Testis (tissue), 3 donors: Measurements from ENCODE around the gene RGS3. TPM values are rescaled to one million over a fixed set of nuclear protein-coding genes. Genes with fewer than 3 reads are reported as not detected.
A peak's percentile ranks its signal among the peaks of the same experiment; 100 is the strongest.

ENCODE experiments used
- DNase-seq: peaks from one replicate; pipeline ENCODE4 v3.0.0-alpha.2; 2019
- H3K27ac ChIP-seq, 2 donors: fragments of 200-600 bp; sonication (generic); one replicate each; pipeline ENCODE4 v1.5.1; 2019
- H3K27me3 ChIP-seq: fragments of 200-600 bp; sonication (generic); one replicate; pipeline ENCODE4 v1.5.1; 2019
- H3K36me3 ChIP-seq: fragments of 200-600 bp; sonication (generic); one replicate; pipeline ENCODE4 v1.5.1; 2017; ENCODE audit warnings: low read depth; ENCODE audit errors: missing control alignments
- H3K4me1 ChIP-seq: fragments of 200-600 bp; sonication (generic); one replicate; pipeline ENCODE4 v1.5.1; 2019
- H3K4me3 ChIP-seq, 2 donors: fragments of 200-600 bp; sonication (generic); one replicate each; pipeline ENCODE4 v1.5.1; 2017 to 2019
- H3K9me3 ChIP-seq: fragments of 200-600 bp; sonication (generic); one replicate; pipeline ENCODE4 v1.5.1; 2017
- POLR2A ChIP-seq: fragments of 450-650 bp; IDR thresholded peaks from one replicate; pipeline ENCODE4 v1.6.1; 2017; ENCODE audit warnings: antibody characterized with exemption, mild to moderate bottlenecking, moderate library complexity
- WGBS, 2 donors: methylation state at CpG; one replicate each; pipeline ENCODE4 v1.1.5; 2018; 5-methylcytosine and 5-hydroxymethylcytosine counted together
- intact Hi-C: fragments of 100-400 bp; cut with DNase I; formaldehyde crosslinking; loops from one replicate; pipeline ENCODE4 v1.15.1; 2023; ENCODE audit warnings: low total_unique reads
- polyA plus RNA-seq: library from polyadenylated mRNA; stranded (reverse); fragments of 350-450 nt; fragmentation: Illumina TruSeq; extraction: RNeasy Lipid Tissue Mini Kit (QIAGEN cat#74804); gene quantifications from one replicate; pipeline ENCODE4 v1.2.3, GENCODE V29; 2014; ENCODE audit warnings: low read depth, low replicate concordance; ENCODE audit not compliant: insufficient read depth
- total RNA-seq, 2 donors: library from RNA; depleted of rRNA; stranded (reverse); fragments of >200 nt; gene quantifications; one replicate each; pipeline ENCODE4 v1.2.3, GENCODE V29; 2016
- TF ChIP-seq, protein P1 (sequence below), 3 experiments: fragments of 450-650 bp in 2 of 3; fragments of 200-600 bp in 1 of 3; sonication (generic) in 1 of 3; IDR thresholded peaks; one replicate each; pipeline ENCODE4 v1.5.1; 2016 to 2019; ENCODE audit warnings: antibody characterized with exemption in 3 of 3, mild to moderate bottlenecking in 2 of 3, moderate library complexity in 1 of 3

Gene RGS3
- total and polyA plus RNA-seq, 3 donors from 2014 or later = 84.8 to 125 (median 119) TPM

DNA sequence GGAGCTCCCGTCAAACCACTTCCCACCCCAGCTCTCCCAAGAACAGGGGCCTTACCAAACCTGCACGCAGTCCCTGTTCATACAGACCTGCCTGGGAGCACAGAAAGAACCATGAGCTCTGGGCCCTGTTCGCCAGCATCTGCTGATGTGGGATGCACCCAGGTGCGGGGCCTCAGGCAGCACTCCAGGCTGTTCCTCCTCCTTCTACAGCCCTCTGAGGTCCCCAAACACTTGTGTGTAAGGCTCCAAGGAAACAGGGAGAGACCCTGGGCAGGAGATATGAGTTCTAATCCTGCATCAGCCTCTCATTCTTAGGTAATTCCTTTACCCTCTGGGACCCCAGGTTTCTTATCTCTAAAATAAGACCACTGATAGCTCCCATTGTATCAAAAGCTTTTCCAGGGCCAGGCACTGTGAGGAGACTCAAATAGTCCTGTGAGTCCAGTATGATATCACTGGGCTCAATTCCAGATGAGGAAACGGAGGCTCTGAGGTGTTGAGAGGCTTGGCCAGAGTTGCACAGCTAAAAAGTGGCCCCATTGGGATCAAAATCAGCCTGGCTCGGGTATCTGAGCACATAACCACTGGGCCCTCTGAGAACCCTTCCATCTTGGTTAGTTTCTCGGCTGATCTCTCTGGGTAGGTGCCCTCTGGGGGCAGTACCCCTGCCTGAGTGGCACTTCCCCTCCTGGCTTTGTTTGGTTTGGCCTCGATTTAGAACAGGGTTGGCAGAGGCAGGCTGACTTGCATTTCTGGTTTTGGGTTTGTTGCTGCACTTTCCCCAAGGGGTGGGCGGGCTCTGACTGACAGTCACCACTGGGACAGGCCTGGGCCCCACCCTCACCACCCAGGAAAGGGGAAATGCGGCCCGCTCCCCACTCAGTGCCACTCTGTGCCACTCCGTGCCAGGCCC is 116.8 kb downstream of the RGS3 start:
- H3K4me1 ChIP-seq = peaks cover 52% of the 10 kb centered on the region
- no peaks in the 10 kb centered on the region for H3K36me3 ChIP-seq
- no peak overlapping the region for H3K4me3 ChIP-seq
- no peaks in the 10 kb centered on the region for H3K27me3 ChIP-seq
- H3K9me3 ChIP-seq = no peaks in the 10 kb centered on the region
- WGBS, 2 donors = 62 to 67% methylated on average over 4 to 12 of the region's 12 CpGs
- peak overlapping the region; percentile 50 to 51 for H3K27ac ChIP-seq
- intact Hi-C loops = no loop called here
- no peak for DNase-seq
- no peak for TF ChIP-seq POLR2A
- TF ChIP-seq, protein P1, sequence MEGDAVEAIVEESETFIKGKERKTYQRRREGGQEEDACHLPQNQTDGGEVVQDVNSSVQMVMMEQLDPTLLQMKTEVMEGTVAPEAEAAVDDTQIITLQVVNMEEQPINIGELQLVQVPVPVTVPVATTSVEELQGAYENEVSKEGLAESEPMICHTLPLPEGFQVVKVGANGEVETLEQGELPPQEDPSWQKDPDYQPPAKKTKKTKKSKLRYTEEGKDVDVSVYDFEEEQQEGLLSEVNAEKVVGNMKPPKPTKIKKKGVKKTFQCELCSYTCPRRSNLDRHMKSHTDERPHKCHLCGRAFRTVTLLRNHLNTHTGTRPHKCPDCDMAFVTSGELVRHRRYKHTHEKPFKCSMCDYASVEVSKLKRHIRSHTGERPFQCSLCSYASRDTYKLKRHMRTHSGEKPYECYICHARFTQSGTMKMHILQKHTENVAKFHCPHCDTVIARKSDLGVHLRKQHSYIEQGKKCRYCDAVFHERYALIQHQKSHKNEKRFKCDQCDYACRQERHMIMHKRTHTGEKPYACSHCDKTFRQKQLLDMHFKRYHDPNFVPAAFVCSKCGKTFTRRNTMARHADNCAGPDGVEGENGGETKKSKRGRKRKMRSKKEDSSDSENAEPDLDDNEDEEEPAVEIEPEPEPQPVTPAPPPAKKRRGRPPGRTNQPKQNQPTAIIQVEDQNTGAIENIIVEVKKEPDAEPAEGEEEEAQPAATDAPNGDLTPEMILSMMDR (IDR thresholded peaks at IDR 0.05) = no peak

DNA sequence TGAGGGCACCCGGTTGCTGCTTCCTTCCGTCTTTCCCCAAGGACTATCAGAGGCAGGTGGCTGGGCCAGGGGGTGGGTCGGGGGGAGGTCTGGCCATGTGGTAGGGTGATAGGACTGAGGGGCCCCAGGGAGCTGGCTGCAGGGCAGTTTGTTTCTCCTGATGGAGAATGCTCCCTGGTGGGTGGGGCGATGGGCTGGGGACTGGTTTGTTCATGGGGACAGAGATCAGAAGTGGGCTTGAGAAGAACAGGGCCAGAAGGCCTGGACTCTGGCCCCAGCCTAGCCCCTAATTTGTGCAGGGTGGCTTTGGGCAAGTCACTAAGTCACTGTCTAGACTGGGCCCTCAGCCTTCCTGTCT is 117.4 kb downstream of the RGS3 start:
- Histone ChIP-seq H3K27ac (peak overlapping the region; percentile 50 to 51), H3K4me3 (no peak overlapping the region), H3K4me1 (peaks cover 52% of the 10 kb centered on the region), H3K9me3 (no peaks in the 10 kb centered on the region), H3K36me3 (no peaks in the 10 kb centered on the region), H3K27me3 (no peaks in the 10 kb centered on the region)
- intact Hi-C loops = no loop called here
- WGBS, 2 donors = 67% methylated on average over 4 of the region's 4 CpGs; no CpG with 5 or more reads in 1 of the 2 donors
- TF ChIP-seq POLR2A = no peak
- TF ChIP-seq, protein P1 (IDR thresholded peaks at IDR 0.05) = no peak
- no peak for DNase-seq

DNA sequence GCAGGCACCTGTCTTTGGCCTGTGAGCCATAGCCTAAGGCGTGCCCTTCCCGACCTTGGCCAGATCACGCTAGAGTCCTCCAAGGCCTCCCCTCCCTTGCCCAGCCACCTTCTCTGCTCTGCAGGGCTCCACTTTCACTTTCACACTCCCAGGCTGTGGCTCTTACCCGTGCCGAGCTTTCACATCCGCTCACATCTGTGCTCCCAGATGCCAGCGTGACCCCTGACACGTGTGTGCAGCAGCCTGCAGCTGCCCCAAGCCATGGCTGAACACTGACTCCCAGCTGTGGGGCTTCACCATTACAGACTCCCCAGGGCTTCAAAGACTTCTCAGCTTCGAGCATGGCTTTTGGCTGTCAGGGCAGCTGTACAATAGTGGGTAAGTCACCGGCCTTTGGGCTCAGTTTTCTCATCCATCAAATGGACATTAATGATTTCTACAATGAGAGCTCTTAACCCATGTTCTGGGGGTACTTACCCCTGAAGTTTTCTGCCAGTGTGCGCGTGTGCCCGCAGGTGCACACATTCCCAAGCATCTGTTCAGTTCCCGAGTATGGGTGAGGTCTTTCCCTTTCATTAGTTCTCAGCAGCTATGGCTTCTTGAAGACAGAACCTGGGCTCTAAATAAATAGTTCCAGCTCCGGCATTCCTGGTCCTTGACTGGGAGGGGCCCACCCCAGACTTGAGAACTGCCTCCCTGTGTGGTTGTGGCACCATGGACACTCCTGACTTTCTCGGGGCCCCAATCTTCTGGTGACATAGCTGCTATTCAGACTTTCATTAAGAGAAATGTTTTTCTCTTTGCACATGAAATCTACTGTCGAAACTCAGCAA is 118.6 kb downstream of the RGS3 start:
- Histone ChIP-seq H3K4me1 (peaks cover 53% of the 10 kb centered on the region), H3K36me3 (no peaks in the 10 kb centered on the region), H3K4me3 (no peak overlapping the region), H3K27ac (peak overlapping the region; percentile 50 to 57), H3K9me3 (no peaks in the 10 kb centered on the region), H3K27me3 (no peaks in the 10 kb centered on the region)
- 45 to 49% methylated on average over 14 to 17 of the region's 17 CpGs for WGBS, 2 donors
- no peak for TF ChIP-seq POLR2A
- TF ChIP-seq, protein P1 (IDR thresholded peaks at IDR 0.05) = peak in 1 of 3 experiments; percentile 11
- DNase-seq = peak; percentile 80
- intact Hi-C loops = no loop called here

DNA sequence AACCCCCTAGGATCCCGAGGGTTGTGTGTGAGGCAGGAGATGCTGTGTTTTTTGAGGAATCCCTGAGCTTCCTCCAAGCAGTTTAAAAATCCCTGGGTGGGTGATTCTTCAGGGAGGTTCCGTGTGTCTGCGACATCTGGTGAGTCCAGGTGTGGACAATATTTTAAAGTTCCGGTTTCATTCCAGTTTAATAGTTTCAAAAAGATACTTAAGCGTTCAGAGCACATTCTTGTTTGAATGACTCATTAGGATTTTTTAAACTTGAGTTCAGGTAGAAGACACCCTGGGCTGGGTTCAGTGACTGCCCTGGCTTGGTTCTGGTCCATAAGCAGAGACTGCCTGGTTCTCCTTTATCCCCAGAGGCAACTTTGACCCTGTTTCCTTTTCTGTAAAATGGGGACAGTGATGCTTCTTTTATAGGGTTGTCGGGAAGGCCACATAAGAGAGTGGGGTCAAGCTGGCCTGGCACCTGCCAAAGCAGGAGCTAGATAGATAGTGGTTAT is 119.2 kb downstream of the RGS3 start:
- intact Hi-C loops = no loop called here
- WGBS, 2 donors = 74 to 78% methylated on average over 6 of the region's 6 CpGs
- H3K4me3 ChIP-seq = no peak overlapping the region
- DNase-seq = no peak
- H3K27me3 ChIP-seq = no peaks in the 10 kb centered on the region
- H3K4me1 ChIP-seq = peaks cover 58% of the 10 kb centered on the region
- H3K36me3 ChIP-seq = no peaks in the 10 kb centered on the region
- peak overlapping the region in 1 of 2 donors; percentile 50 for H3K27ac ChIP-seq
- TF ChIP-seq POLR2A = no peak
- TF ChIP-seq, protein P1 (IDR thresholded peaks at IDR 0.05) = no peak
- no peaks in the 10 kb centered on the region for H3K9me3 ChIP-seq
